HEK293 (cell line): Measurements from ENCODE around the gene FMN1.

Experiments
- CTCF ChIA-PET: fragments of 350-600 bp; formaldehyde crosslinking; extraction: SDS; loops from one replicate; lab custom pipeline; 2021; ENCODE audit warnings: antibody characterized with exemption; lab: Yijun Ruan, JAX
- POLR2A ChIA-PET: fragments of 300-600 bp; formaldehyde crosslinking; extraction: SDS; loops from one replicate; lab custom pipeline; 2020; ENCODE audit warnings: antibody characterized with exemption, inconsistent platforms; lab: Yijun Ruan, JAX
- H3K27ac ChIP-seq: fragments of 200-500 bp; sonication (Bioruptor generic); 2 replicates; pipeline ENCODE4 v1.5.1; 2014; ENCODE audit warnings: low read depth, low read length, control low read depth, inconsistent platforms; ENCODE audit errors: extremely low read depth
- H3K36me3 ChIP-seq, 2 experiments: fragments of 200-500 bp in 1 of 2; sonication (Bioruptor generic) in 1 of 2; 1 replicate in 1 of 2; 2 replicates in 1 of 2; pipeline ENCODE4 v1.5.1; 2014 to 2017; ENCODE audit warnings: inconsistent platforms in 2 of 2, low read length in 2 of 2; ENCODE audit not compliant: control insufficient read depth in 2 of 2, insufficient read depth in 1 of 2
- H3K4me1 ChIP-seq: fragments of 200-500 bp; sonication (Bioruptor generic); 2 replicates; pipeline ENCODE4 v1.5.1; 2014; ENCODE audit warnings: mild to moderate bottlenecking, low read length, inconsistent platforms; ENCODE audit not compliant: control insufficient read depth, insufficient read depth
- H3K4me3 ChIP-seq: 2 replicates; pipeline ENCODE4 v1.5.1; 2011; ENCODE audit warnings: low read depth, mild to moderate bottlenecking, control low read depth, low read length, moderate library complexity
- H3K9me3 ChIP-seq: fragments of 200-500 bp; sonication (Bioruptor generic); 2 replicates; pipeline ENCODE4 v1.5.1; 2014; ENCODE audit warnings: low read depth, low read length, inconsistent platforms; ENCODE audit not compliant: control insufficient read depth, insufficient read depth
- GLI4 ChIP-seq: fragments of 450-650 bp; formaldehyde crosslinking; IDR thresholded peaks from 2 replicates; pipeline ENCODE4 v1.5.1; 2016; ENCODE audit warnings: missing biosample characterization, missing genetic modification characterization
- PRDM2 ChIP-seq: fragments of 450-650 bp; formaldehyde crosslinking; IDR thresholded peaks from 2 replicates; pipeline ENCODE4 v1.5.1; 2016; ENCODE audit warnings: missing biosample characterization, missing genetic modification characterization, borderline replicate concordance
- ZBTB17 ChIP-seq: fragments of 450-650 bp; formaldehyde crosslinking; IDR thresholded peaks from 2 replicates; pipeline ENCODE4 v1.5.1; 2016; ENCODE audit warnings: missing biosample characterization, missing genetic modification characterization
- ZBTB20 ChIP-seq: fragments of 450-650 bp; formaldehyde crosslinking; IDR thresholded peaks from 2 replicates; pipeline ENCODE4 v1.5.1; 2016; ENCODE audit warnings: missing biosample characterization, missing genetic modification characterization
- ZBTB26 ChIP-seq: fragments of 450-650 bp; formaldehyde crosslinking; optimal IDR thresholded peaks from 2 replicates; pipeline ENCODE3; 2016; ENCODE audit warnings: missing biosample characterization, mild to moderate bottlenecking, missing genetic modification characterization
- ZEB2 ChIP-seq: fragments of 450-650 bp; formaldehyde crosslinking; IDR thresholded peaks from 2 replicates; pipeline ENCODE4 v1.5.1; 2016; ENCODE audit warnings: missing biosample characterization, missing genetic modification characterization
- ZNF112 ChIP-seq: fragments of 450-650 bp; formaldehyde crosslinking; IDR thresholded peaks from 2 replicates; pipeline ENCODE4 v1.5.0; 2017; ENCODE audit warnings: missing biosample characterization, missing genetic modification characterization
- ZNF114 ChIP-seq: fragments of 450-650 bp; formaldehyde crosslinking; IDR thresholded peaks from 2 replicates; pipeline ENCODE4 v1.5.0; 2017; ENCODE audit warnings: missing biosample characterization, missing genetic modification characterization
- ZNF121 ChIP-seq: fragments of 450-650 bp; formaldehyde crosslinking; IDR thresholded peaks from 2 replicates; pipeline ENCODE4 v1.5.1; 2016; ENCODE audit warnings: missing biosample characterization, missing genetic modification characterization
- ZNF133 ChIP-seq: fragments of 450-650 bp; formaldehyde crosslinking; IDR thresholded peaks from 2 replicates; pipeline ENCODE4 v1.5.1; 2016; ENCODE audit warnings: missing biosample characterization, missing genetic modification characterization
- ZNF148 ChIP-seq: fragments of 450-650 bp; formaldehyde crosslinking; IDR thresholded peaks from 2 replicates; pipeline ENCODE4 v1.5.0; 2017; ENCODE audit warnings: missing biosample characterization, missing genetic modification characterization, borderline replicate concordance
- ZNF19 ChIP-seq: fragments of 450-650 bp; formaldehyde crosslinking; IDR thresholded peaks from 2 replicates; pipeline ENCODE4; 2016; ENCODE audit warnings: missing biosample characterization, missing genetic modification characterization, low read depth
- ZNF24 ChIP-seq: fragments of 450-650 bp; formaldehyde crosslinking; IDR thresholded peaks from 2 replicates; pipeline ENCODE4 v1.5.1; 2016; ENCODE audit warnings: missing biosample characterization, missing genetic modification characterization
- ZNF26 ChIP-seq: fragments of 450-650 bp; formaldehyde crosslinking; IDR thresholded peaks from 2 replicates; pipeline ENCODE4 v1.5.1; 2016; ENCODE audit warnings: missing biosample characterization, missing genetic modification characterization
- ZNF341 ChIP-seq: fragments of 450-650 bp; formaldehyde crosslinking; IDR thresholded peaks from 2 replicates; pipeline ENCODE4; 2016; ENCODE audit warnings: low read depth, missing biosample characterization, missing genetic modification characterization
- ZNF548 ChIP-seq: fragments of 450-650 bp; formaldehyde crosslinking; IDR thresholded peaks from 2 replicates; pipeline ENCODE4 v1.5.1; 2016; ENCODE audit warnings: missing biosample characterization, missing genetic modification characterization
- ZNF692 ChIP-seq: fragments of 450-650 bp; formaldehyde crosslinking; IDR thresholded peaks from 2 replicates; pipeline ENCODE4 v1.5.1; 2016; ENCODE audit warnings: missing biosample characterization, missing genetic modification characterization
- ZNF76 ChIP-seq: fragments of 450-650 bp; formaldehyde crosslinking; IDR thresholded peaks from 2 replicates; pipeline ENCODE4; 2016; ENCODE audit warnings: low read depth, missing biosample characterization, missing genetic modification characterization, borderline replicate concordance
- ZNF776 ChIP-seq: fragments of 450-650 bp; formaldehyde crosslinking; IDR thresholded peaks from 2 replicates; pipeline ENCODE4 v1.5.0; 2017; ENCODE audit warnings: missing biosample characterization, missing genetic modification characterization, borderline replicate concordance
- ZNF791 ChIP-seq: fragments of 450-650 bp; formaldehyde crosslinking; IDR thresholded peaks from 2 replicates; pipeline ENCODE4 v1.5.1; 2016; ENCODE audit warnings: missing biosample characterization, missing genetic modification characterization
- ZSCAN5A ChIP-seq: fragments of 450-650 bp; formaldehyde crosslinking; IDR thresholded peaks from 2 replicates; pipeline ENCODE4 v1.5.1; 2016; ENCODE audit warnings: missing biosample characterization, missing genetic modification characterization

FMN1 gene

GRCh38 chr15:32935139-32935538 lies 259.4 kb downstream of the FMN1 start:
- POLR2A ChIA-PET = no interaction called here
- Histone ChIP-seq H3K4me1 (no peaks in the 10 kb centered on the region), H3K9me3 (no peaks in the 10 kb centered on the region), H3K36me3 (no peaks in the 10 kb centered on the region)
- no peak for TF ChIP-seq ZNF548 (tag by site-specific recombination)
- TF ChIP-seq ZNF791 (tag by site-specific recombination) = peak; percentile 91
- TF ChIP-seq, all 188 proteins: peak for 1
- CTCF ChIA-PET = interaction anchor here (2.2 to 2.4 kb wide), 2 partner anchors 11 to 90 kb away, joined by 10 to 25 read pairs; no protein-coding TSS in a partner anchor
- H3K4me3 ChIP-seq = no peak overlapping the region
- no peak overlapping the region for H3K27ac ChIP-seq

GRCh38 chr15:32933236-32933635 lies 261.3 kb downstream of the FMN1 start:
- ChIA-PET POLR2A (no interaction called here), CTCF (interaction anchor here (1.6 kb wide), 1 partner anchor 90 kb away, joined by 5 read pairs; no protein-coding TSS in a partner anchor)
- Histone ChIP-seq H3K36me3 (no peaks in the 10 kb centered on the region), H3K4me3 (no peak overlapping the region), H3K9me3 (no peaks in the 10 kb centered on the region), H3K4me1 (no peaks in the 10 kb centered on the region), H3K27ac (no peak overlapping the region)
- TF ChIP-seq PRDM2 (tag by site-specific recombination) (no peak), ZSCAN5A (tag by site-specific recombination) (no peak), ZNF76 (tag by site-specific recombination) (no peak), ZBTB26 (tag by site-specific recombination) (no peak), ZEB2 (tag by site-specific recombination) (no peak), ZNF26 (tag by site-specific recombination) (no peak), ZBTB17 (tag by site-specific recombination) (no peak), ZNF112 (no peak), ZNF19 (tag by site-specific recombination) (no peak), ZNF114 (no peak), ZBTB20 (no peak), GLI4 (tag by site-specific recombination) (no peak), ZNF341 (tag by site-specific recombination) (no peak), ZNF548 (tag by site-specific recombination) (no peak), ZNF148 (tag by site-specific recombination) (no peak), ZNF121 (tag by site-specific recombination) (no peak), ZNF776 (no peak), ZNF133 (tag by site-specific recombination) (no peak), ZNF24 (tag by site-specific recombination) (no peak), ZNF692 (no peak)
